Left hindlimb (tissue), 1 donor: ENCODE results near the gene ADAM12.
"Not testable (repeated sequence)": the region's sequence is repeated elsewhere in the genome, so short reads cannot be mapped to it uniquely, and the experiment has no call there.

Experiments
- DNase-seq: peaks from one replicate; pipeline ENCODE4 v3.0.0-alpha.2; 2018

Gene ADAM12

GRCh38 chr10:126405239-126405775 is 17.0 kb upstream of the ADAM12 start:
- no peak for DNase-seq

- no peak for DNase-seq
These were observed 14.7 kb upstream of the ADAM12 start for GRCh38 chr10:126402721-126403695.

- no peak for DNase-seq
These were observed 12.4 kb upstream of the ADAM12 start for GRCh38 chr10:126400641-126401040.

DNA sequence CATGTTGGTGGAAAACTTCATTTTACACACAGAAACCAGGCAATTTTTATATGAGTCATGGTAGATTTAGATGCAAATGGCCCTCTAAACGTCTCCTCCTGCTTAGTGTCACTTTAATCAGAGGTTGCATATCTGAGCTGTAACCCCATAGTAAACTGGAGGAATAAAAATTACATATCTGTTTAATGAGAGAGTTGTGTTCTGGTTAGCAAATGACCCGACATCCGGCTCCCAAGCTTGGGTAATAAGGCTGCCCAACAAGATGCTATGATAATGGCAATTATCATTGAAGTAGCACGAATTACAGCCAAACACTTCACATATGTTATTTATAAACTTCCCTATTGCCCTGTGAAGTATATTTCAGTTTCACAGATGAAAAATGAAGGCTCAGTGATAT is 10.6 kb upstream of the ADAM12 start:
- no peak for DNase-seq

DNA sequence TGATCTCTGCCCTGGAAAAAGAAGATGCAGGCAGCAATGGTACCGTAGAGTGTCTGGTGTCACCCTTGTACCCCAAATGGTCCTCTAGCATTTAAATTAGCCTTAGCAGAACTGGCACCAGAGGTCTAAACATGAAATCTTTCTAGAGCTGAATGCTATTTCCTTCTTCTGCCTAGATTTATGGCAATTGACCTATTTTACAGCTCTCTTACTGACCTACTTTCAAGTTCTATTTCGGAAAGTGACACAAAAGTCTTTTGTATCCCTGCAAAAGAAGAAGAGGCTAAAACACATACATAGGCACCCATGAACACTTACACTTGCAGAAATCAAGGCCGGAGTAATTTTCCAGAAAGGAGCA is 10.1 kb upstream of the ADAM12 start:
- no peak for DNase-seq

DNA sequence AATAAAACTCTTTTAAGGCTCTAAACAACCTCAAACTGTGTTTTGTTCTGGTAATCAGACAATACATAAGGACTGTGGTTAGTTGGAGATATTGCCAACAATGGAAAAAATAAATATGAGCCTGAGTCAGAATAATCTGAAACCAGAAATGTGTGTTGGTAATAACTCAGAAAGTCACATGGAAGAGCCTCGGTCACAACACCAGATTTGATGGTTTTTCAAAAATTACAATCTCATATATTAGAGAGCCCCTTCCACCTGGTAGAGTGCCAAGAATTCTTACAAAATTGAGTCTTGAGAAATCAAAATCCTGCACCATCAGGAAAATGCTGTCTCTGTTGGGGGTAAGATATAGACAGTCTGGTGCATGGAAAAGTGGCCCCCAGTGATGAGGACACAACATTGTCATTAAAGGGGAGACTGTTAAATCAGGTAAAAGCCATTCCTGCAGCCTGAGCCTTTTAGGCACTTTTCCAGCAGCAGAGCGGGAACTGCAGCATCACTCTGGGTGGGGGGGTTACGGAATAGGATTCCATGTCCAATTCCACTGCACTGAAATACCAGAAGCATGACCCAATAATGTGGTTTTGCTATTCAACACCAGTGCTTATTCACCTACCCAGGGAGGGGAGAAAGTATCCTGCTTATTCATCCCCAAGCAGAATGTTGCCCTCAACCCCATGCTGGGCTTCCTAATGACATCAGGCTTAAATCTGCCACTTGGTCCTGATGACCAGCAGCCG is 9.5 kb upstream of the ADAM12 start:
- no peak for DNase-seq

DNA sequence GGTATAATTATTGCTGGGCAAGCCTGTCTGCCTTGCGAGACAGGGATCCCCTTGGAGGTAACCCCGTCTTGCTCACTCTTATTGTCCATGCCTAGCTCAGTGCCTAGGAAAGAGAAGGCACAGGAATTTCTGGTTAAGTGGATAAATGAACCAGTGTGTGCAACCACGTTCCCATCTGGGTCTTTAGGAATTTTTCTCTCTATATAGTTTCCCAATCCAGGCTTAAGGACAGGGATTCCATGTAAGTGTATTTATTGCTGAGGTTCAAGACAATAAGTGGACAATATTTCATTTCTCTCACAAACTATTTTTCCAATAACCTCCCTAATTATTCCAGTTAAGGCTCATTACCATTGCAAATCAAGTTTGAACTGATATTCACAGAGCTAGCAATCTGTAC is 8.9 kb upstream of the ADAM12 start:
- no peak for DNase-seq

- DNase-seq: no peak
These were observed 6.7 kb upstream of the ADAM12 start for GRCh38 chr10:126394948-126395347.

DNA sequence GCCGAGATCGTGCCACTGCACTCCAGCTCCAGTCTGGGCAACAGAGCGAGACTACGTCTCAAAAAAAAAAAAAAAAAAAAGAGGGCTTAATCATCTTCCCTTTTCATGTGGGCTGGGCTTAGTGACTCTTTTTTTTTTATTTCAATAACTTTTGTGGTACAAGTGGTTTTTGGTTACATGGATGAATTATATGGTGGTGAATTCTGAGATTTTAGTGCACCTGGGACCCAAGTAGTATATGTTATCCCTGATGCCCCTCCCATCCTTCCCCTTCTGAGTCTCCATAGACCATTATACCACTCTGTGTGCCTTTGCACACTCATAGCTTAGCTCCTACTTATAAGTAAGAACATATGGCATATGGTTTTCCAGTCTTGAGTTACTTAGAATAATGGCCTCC is 4.8 kb upstream of the ADAM12 start:
- DNase-seq: no peak

DNA sequence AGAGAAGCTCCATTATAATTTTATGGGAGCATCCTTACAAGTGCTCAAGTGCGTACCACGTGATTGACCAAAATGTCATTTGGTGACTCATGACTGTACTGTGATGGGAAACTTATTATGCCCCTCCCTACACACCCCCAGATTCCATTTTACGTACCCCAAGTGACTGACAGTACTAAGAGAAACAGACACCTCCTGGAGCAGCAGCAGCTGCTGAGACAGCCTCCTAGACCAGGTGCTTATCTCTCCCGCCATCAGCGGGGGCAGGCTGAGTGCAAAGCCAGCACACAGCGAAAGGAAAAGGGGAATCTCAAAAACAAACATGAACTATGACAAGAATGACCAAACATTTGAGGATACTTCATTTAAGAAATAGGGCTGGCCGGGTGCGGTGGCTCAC is 4.2 kb upstream of the ADAM12 start:
- no peak for DNase-seq

GRCh38 chr10:126392068-126392467 is 3.8 kb upstream of the ADAM12 start:
- DNase-seq: no peak

DNA sequence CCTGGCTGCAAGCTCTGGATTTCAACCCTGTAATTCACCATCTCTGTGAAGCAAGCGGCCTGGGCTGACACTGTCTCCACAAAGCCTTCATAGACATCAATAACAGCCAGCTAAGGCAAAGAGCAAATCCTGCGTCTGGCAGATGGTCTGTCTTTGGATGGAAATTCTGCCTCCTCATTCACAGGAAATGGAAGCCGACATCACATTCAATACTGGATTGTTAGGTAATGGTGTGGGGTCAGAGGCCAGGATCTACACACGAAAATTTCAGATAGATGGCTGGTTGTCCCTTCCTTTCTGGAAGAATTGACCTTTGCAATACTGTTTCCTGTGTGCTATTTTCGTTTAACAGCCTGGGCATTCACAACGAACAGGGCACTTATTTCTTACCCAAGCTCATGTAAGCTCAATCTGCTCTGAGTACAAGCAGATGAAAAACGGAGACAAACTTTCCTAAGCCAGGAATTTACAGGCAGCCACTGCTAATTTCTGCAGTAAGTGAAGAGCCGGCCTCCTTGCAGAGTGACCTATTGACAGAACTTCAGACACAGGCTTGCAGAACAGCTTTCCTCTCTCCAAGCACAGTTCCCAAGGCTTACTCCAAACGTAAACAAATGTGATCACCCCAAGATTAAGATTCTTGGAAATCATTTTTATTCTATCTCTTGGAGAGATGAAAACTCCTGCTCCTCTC is 3.1 kb upstream of the ADAM12 start:
- peak; percentile 56 for DNase-seq

GRCh38 chr10:126390324-126390723 is 2.0 kb upstream of the ADAM12 start:
- DNase-seq: no peak

DNA sequence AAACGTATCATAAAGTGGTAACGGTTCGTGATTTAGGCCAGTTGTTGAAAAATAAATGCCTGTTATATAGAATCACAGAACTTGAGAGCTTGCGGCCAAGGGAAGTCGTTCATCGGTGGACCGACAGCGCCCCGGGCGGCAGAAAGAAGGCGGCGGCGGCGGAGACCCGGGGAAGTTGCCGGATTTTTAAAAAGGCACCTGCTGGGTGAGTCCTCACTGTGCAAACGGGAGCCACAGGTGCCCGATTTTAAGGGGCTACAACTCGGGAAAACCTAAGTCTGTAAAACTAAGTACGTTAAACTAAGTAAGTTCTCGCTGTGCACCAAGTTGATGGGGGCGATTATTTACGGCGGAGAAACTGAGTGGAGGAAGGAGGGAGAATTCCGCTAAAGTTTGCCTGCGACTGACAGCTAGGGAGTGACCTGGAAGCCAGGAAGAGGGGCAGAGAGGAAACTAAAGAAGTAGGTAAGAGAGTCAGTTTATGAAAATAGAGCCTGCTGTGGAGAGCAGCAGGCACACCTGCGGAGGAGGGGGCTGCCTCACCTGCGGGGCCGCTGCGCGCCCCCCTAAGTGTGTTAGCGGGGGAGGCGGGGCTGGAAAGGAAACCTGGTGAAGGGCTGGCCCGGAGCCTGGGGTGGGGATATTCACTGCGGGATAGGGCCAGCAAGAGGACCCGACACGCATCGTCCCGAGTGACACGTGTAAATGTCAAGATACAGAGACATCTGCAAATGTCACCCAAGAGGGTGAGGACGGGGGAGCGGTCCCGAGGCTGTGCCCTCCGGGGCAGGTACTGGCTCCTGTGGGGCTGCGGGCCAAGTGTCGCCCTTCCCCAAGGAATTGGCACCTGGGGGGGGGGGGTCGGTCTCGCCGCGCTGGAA is 996 bp downstream of the ADAM12 start:
- DNase-seq: peak; percentile 88

- no peak for DNase-seq
These were observed 3.9 kb downstream of the ADAM12 start for GRCh38 chr10:126384269-126384873.

DNA sequence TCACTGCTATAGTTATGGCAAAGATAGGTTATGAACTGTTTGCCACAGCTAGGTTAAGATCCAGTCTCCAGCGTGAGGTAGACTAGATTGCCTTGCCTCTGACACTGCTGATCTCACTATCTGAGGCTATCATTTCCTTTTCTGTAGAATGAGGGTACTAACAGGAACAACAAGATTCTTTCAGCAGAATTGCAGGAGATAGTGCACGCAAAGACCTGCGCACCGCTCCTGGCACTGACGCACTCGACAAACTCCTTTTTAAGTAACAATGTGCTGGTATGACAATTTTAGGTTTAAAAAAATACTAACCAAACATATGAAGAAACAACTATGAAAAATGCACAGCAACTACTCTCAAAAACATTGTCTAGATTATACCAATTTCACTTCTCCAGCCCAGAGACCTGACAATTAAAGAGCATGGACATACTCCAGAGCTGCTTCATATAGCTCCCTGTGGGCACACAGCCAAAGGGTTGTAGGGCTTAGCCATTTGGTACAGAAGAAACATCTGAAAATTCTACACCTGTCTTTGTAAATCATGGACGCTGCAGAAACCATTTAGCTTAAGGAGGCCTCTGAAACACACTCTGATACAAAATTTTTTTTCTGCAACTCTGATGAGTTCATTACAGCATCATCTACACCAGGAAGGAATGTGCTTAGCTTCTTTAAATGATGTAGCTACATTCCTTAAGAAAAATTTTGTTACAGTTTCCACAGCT is 7.8 kb downstream of the ADAM12 start:
- peak; percentile 59 for DNase-seq

DNA sequence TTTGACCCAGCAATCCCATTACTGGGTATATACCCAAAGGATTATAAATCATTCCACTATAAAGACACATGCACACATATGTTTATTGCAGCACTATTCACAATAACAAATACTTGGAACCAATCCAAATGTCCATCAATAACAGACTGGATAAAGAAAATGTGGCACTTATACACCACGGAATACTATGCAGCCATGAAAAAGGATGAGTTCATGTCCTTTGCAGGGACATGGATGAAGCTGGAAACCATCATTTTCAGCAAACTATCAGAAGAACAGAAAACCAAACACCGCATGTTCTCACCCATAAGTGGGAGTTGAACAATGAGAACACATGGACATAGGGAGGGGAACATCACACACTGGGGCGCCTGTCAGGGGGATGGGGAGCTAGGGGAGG is 9.1 kb downstream of the ADAM12 start:
- DNase-seq: not testable (repeated sequence)

GRCh38 chr10:126376956-126377355 is 11.3 kb downstream of the ADAM12 start:
- no peak for DNase-seq

GRCh38 chr10:126375926-126376554 is 12.2 kb downstream of the ADAM12 start:
- no peak for DNase-seq

DNA sequence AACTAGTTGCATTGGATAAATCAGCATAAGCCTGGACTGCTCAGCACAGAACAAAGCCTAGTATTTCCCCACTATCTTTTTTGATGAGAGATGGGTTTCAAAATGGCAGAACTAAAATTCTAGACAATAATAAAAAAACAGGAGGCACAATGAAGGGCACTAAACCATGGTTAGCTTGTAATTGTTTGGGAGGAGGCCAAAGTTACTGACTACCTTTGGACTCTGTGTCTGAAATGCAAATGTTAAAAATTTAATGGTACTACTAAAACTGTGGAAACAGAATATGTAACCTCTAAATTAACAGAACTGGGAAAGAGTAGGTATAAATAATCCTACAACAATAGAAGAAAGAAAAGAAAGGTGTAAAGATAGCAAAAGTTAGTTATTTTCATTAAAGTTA is 13.0 kb downstream of the ADAM12 start:
- no peak for DNase-seq

DNA sequence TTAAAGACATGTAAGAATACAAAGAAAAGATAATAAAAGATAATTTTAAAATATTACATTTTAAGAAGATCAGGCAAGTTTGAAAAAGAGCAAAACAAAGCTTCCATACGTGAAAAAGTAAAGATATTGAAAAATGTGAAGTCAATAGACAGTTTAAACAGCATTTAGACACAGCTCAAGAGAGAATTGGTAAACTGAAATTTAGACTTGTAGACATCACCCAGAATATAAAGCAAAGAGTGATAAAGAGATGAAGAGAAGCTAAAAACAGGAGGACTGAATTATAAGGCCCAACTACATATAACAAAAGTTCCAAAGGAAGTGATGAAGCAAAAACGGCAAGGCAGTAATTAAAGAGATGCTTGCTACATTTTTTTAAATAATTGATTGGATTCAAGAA is 13.8 kb downstream of the ADAM12 start:
- DNase-seq: no peak
